C1 segment of cervical spinal cord (tissue), 14 donors: ENCODE measurements around the gene ICA1.

Source experiments
- DNase-seq, 14 donors: peaks; one replicate each; lab custom pipeline; 2025; lab: John Stamatoyannopoulos, UW

ICA1 gene

DNA sequence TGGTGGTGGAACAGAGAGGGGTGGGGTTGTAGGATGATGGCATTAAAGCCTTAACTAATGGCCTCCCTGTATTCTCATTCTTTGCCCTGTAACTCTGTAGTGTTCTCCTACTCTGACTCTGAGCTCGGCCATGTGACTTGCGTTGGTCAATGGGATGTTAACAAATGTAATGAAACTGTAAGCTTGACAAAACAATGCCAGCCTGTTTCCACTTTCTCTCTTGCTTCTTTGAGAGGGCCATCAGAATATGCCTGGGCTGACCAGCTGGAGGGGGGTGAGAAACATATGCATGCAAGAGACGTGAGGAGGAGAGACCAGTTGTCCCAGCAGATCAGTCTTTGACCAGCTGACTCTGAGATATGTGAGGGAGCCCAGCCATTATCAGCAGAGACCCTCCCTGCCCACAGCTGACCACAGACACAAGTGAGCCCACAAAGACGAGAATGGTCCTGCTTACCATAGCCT is 100.6 kb downstream of the ICA1 start:
- DNase-seq: peak in 1 of 14 donors; percentile 71

DNA sequence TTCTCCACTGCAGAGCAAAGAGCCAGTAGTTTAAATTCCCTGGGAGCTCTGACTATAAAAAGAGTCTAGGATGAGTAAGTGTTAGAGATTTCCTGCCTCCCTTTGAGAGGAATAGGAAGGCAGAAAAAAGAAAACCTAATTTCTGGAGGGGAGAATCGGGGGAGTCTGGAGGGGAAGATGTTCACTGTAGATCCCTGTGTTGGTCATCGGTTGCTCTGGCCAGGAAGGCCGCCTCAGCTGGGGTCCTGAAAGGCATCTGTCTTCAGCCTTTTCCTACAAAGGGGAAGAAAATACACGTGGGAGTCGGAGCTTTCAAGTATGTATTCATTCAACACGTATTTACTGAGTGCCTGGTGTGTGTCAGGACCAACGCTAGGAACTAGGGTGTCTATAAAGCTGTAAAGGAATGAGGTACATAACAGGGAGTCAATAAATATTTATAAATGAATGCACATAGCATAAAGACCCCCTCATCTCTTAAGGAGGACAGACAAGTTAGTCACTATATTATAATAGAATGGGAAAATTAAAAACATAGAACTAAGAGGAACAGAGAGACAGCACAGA is 101.1 kb downstream of the ICA1 start:
- DNase-seq: peak in 1 of 14 donors; percentile 29

- DNase-seq: peak in 1 of 14 donors; percentile 21
Measured at GRCh38 chr7:8160250-8160649, 101.7 kb downstream of the ICA1 start.

- DNase-seq: no peak
Measured at GRCh38 chr7:8159595-8159994, 102.4 kb downstream of the ICA1 start.

- DNase-seq: no peak
Measured at GRCh38 chr7:8157296-8157695, 104.7 kb downstream of the ICA1 start.

DNA sequence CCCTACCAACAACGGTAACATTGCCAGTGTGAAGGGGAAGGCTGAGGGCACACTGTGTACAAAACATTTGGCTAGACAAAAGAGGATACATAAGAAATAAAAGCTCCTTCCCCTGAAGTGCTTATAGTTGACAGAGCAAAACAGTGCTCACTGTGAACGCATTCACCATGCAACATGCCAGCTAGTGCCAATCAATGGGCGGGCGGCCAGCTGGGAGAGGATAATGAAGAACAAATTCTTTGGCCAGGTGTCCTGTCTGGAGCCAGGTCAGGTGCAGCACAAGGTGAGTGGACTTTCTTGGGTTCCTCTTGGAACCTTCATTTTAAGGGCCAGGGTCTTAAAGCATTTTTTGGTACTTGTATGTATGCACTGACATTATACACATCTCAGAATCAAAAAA is 106.1 kb downstream of the ICA1 start:
- DNase-seq: peak in 1 of 14 donors; percentile 72

GRCh38 chr7:8154272-8154671 is 107.7 kb downstream of the ICA1 start:
- no peak for DNase-seq

DNA sequence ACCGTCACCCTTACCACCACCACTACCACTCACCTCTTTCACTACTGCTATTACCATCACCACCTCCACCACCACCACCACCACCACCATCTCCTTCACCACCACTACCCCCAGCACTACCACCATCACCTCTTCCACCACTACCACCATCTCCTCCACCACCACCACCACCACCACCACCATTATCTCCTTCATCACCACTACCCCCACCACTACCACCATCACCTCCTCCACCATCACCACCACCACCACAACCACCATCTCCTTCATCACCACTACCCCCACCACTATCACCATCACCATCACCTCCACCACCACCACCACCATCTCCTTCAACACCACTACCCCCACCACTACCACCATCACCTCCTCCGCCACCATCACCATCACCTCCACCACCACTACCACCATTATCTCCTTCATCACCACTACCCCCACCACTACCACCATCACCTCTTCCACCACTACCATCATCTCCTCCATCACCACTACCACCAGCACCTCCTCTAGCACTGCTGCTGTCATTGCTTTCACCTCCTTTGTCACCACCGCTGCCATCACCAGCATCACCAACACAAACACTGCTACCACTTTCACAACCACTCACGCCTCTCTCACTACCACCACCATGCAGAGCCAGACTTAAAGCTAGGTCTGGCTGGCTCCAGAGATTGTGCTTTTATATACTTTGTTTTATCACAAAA is 109.3 kb downstream of the ICA1 start:
- DNase-seq: no peak

DNA sequence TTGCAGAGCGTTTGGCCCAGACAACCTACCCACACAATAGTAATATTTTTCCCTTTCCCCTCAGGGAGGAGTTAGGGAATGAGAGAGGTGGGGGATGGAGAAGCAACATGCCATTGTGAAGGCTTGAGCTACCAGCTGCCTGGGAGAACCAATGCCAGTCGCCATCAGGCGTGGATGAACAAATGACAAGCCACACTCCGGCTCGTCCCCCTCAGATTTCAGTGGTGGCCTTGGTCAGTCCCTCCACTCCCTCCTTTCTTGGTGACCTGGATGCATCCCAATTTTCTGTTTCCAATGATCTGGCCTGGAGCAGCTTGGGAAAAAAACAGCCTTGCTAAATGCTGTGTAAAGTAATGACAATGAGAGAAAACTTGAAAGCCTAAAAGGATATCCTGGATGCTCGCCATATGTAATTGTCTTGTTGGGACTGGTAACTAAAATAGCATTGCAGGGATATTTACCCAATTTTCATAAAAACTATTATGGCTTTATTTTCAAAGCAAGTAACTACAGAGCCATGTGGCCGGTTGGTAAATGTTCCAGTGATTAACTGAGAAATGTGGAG is 110.7 kb downstream of the ICA1 start:
- DNase-seq: peak in 1 of 14 donors; percentile 61

- DNase-seq: no peak
Measured at GRCh38 chr7:8149222-8149621, 112.7 kb downstream of the ICA1 start.

- peak in 1 of 14 donors; percentile 42 for DNase-seq
Measured at GRCh38 chr7:8147760-8148463, 114.1 kb downstream of the ICA1 start.

GRCh38 chr7:8146788-8147413 is 115.1 kb downstream of the ICA1 start:
- DNase-seq: peak in 1 of 14 donors; percentile 33

- peak in 1 of 14 donors; percentile 72 for DNase-seq
Measured at GRCh38 chr7:8146106-8146787, 115.7 kb downstream of the ICA1 start.

DNA sequence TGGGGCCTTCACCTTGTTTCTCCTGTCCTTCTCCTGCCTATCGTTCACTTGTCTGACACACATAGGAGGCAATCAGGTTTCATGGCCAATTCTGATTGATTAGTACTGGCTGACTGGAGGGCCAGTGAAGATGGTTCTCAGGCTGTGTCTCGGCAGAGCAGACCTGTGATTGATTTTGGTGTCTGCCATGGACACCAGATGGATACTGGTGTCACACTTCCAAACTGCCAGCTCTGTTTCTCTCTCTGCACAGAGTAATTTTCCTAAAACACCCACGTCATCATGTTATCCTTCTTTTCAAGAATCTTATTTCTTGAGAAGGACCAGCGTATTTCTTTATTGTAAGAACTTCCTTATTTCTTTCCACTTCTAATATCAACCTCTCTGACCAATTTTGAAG is 117.1 kb downstream of the ICA1 start:
- DNase-seq: peak in 1 of 14 donors; percentile 56

- DNase-seq: no peak
Measured at GRCh38 chr7:8143151-8143874, 118.7 kb downstream of the ICA1 start.

DNA sequence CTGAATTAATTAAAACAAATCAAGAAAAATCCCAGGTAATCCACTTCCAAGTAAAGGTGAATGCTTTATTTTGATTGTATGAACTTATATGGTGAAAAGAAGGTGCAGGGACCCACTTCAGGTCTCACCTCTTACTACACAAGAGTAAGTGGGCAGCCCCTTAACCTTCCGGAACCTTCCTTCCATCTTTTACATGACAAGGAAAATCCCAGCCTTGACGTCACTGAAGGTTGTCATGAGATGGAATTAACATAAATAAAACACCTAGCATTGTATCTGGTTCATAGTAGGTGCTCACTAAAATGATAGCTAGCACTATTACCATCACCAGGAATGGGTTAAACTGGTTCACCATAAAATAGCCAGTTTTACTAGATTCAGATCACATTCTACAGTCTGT is 119.5 kb downstream of the ICA1 start:
- DNase-seq: no peak

DNA sequence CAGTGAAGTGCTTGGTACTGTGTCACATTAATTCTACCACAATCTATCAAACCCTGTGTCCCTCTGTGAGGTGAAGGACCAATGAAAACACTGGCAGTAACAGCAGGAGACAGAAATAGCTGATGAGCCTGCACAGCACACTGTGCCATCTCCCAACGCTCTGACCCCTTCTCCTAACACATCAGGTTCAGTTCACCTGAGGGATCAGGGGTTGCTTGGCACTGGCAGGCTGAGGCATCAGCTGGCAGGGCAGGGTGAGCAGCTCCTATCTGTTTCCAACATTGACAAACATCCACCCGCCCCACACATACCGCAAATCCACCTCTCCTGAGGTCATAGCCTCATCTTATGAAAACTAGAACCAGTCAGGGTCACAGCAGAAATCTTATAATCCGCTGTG is 120.9 kb downstream of the ICA1 start:
- no peak for DNase-seq

GRCh38 chr7:8136051-8136730 is 125.8 kb downstream of the ICA1 start:
- DNase-seq: no peak

DNA sequence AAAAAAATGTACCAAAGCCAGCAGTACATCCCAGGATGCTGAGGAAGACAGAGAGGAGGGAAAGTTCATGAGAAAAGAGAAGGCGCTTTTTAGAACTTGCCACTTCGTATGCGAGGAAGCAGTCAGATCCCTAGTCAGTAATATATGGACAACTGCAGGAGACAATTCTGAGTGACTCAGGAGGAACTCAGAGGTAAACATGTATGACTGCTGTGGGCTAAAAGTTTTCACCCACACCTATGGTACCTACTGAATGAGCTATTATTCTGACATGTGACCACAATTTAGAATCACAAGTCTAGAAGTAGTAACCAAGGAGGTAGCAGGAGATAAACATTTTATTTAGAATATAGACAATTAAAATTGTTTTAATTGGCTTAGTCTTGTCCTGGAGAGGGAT is 126.5 kb downstream of the ICA1 start:
- DNase-seq: no peak

DNA sequence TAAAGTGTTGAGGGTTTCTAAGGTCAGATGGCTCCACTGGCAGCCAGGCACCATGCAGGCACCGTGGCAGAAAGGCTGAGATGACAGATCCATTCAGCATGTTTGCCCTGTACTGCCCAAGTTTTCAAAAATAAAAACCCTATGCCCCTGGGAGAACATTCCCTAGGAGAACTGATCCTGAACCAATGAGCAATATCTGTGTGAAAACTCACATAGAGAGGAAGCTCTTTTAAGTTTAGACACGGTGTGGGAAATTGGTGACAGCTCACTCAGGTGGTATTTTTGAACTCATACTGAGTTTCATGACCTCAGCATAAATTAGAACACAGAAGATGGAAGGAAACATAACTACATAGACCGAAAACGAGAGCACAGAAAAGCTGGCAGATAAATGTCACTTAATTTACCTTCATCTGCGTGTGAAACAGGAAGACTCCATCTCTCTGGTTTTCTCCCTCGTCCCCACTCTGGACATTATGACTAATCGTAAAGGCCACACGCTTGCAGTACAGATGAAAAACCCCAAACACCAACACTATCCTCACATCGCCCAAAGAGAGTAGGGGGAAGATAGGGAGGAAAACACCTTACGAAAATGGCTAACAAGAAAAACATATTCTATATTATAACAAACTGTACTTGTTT is 127.8 kb downstream of the ICA1 start:
- DNase-seq: no peak
